AG09309 (cell line): Measurements from ENCODE around the gene NIM1K.
"Not testable (repeated sequence)": the region's sequence is repeated elsewhere in the genome, so short reads cannot be mapped to it uniquely, and the experiment has no call there.

ENCODE experiments used
- DNase-seq: peaks from one replicate; pipeline ENCODE4 v3.0.0-alpha.2; 2010; ENCODE audit warnings: low read depth
- H3K4me3 ChIP-seq: 2 replicates; pipeline ENCODE4 v1.5.1; 2011; ENCODE audit warnings: mild to moderate bottlenecking, low read depth, low read length, moderate library complexity; ENCODE audit not compliant: control insufficient read depth
- TF ChIP-seq, protein P1 (sequence below): IDR thresholded peaks from 2 replicates; pipeline ENCODE4 v1.5.1; 2011; ENCODE audit warnings: mild to moderate bottlenecking, low read depth, low read length, inconsistent platforms; ENCODE audit not compliant: insufficient read depth, control insufficient read depth; ENCODE audit errors: missing control alignments

Gene NIM1K

DNA sequence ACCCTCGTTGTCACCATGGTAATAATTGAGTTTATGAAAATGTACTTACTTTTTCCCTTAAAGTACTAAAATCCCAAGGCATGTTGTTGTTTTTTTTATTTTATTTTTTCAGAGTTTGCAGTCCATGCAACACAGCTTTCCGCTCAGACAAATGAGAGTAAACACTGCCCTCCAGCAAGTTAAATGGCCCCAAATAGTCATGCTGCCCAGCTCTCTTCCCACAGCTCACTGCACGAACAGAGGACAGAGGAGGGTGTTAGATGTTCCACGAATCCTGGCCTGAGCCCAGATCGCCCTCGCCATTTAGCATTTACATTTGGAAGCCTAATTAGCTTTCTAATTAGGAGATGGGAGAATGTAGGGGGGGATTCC lies 1.9 kb downstream of the NIM1K start:
- DNase-seq = no peak
- peak overlapping the region; percentile 58 for H3K4me3 ChIP-seq

DNA sequence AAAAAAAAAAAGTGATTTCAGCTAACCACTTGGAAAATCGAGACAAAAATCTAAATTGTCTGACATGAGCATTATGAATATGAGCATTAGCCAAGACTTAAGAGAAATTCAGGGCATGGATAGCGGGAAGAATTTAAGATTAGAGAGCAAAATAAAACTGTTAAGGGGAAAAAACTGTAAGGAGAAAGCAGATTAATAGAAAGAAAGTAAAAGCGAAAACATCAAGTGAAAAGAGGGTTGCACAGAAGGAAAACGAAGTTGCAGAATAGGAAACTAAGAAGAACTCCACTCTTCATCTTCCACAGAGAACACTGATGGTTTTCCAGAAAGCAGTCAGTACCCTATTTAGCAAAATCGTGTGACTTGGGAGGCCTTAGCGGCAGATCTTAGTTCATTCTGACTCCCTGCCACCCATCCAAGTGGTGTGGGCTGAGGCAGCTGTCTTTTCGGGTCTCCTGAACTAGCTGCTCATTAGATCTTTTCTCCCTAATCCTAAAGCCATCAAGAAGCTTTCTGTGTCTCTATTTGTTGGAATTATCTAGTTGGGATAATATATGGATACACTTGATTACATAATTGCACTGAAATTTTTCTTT lies 3.7 kb downstream of the NIM1K start:
- DNase-seq = no peak
- no peak overlapping the region for H3K4me3 ChIP-seq
- TF ChIP-seq, protein P1, sequence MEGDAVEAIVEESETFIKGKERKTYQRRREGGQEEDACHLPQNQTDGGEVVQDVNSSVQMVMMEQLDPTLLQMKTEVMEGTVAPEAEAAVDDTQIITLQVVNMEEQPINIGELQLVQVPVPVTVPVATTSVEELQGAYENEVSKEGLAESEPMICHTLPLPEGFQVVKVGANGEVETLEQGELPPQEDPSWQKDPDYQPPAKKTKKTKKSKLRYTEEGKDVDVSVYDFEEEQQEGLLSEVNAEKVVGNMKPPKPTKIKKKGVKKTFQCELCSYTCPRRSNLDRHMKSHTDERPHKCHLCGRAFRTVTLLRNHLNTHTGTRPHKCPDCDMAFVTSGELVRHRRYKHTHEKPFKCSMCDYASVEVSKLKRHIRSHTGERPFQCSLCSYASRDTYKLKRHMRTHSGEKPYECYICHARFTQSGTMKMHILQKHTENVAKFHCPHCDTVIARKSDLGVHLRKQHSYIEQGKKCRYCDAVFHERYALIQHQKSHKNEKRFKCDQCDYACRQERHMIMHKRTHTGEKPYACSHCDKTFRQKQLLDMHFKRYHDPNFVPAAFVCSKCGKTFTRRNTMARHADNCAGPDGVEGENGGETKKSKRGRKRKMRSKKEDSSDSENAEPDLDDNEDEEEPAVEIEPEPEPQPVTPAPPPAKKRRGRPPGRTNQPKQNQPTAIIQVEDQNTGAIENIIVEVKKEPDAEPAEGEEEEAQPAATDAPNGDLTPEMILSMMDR = no peak

More for the DNA sequence above, 1.9 kb downstream of the NIM1K start:
- TF ChIP-seq, protein P1 = no peak

DNA sequence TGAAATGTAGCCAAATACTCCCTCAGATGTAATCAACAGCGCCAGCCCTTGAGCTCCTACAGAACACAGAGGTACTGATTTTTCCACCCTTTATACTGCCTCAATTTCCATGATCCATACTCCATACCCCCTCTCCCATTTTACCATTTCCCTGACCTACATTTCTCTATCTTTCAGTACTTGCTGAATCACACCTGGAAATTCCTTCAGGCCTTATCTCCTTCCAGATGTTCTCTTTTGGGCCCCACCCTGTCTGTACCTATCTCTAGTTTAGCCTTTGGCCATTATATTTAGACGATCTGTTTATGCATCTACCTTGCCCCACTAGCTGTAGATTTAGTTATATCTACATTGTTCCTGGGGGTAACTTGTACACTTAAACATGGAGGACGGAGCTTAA lies 5.5 kb downstream of the NIM1K start:
- no peak for DNase-seq
- TF ChIP-seq, protein P1 = no peak
- H3K4me3 ChIP-seq = no peak overlapping the region

DNA sequence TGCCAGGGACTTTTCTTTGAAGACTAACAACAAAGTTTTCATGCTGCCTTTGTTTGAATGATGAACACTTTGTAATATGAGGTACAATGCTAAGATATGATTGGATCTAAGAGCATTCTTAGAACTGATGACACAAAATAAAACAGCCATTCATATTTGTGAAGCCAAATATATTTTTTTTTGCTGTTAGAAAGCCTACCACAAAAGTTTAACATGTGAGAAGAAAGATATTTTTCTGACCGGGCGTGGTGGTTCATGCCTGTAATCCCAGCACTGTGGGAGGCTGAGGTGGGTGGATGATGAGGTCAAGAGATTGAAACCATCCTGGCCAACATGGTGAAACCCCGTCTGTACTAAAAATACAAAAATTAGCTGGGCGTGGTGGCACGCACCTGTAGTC lies 9.4 kb downstream of the NIM1K start:
- not testable (repeated sequence) for H3K4me3 ChIP-seq, DNase-seq

DNA sequence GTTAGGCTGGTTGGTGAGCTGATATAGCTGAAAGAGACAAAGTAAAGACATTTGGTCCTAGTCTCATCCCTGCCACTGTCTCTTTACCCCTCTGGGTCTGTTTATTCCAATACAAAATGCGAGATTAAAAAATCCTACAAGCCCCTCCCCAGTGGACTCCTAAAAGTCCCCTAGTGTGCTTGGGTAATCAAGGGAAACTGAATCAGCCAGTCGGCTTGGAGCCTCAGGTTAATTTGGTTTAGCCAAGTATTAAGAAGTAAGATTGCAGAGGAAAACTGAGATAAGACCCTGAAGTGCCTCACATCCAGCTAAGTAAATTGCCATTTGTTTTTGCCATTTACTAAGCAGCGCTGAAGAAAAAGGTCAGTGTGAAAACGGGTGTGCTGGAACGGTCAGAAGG lies 10.4 kb downstream of the NIM1K start:
- TF ChIP-seq, protein P1 = no peak
- DNase-seq = no peak
- no peak overlapping the region for H3K4me3 ChIP-seq

DNA sequence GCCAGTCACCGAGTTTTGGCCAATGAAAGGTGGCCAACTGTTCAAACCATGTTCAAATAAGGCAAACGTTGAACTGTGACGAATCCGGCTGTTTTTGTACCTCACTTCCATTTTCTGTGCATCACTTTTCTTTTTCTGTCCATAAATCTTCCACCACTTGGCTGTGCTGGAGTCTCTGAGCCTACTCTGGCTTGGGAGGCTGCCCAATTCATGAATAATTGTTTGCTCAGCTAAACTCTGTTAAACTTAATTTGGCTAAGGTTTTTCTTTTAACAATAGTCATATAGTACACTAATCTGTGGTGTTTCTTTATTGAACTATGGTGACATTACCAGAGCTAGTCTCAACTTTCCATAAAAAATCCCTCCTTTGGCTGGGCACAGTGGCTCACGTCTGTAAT lies 11.3 kb downstream of the NIM1K start:
- TF ChIP-seq, protein P1 = no peak
- no peak overlapping the region for H3K4me3 ChIP-seq
- DNase-seq = no peak

DNA sequence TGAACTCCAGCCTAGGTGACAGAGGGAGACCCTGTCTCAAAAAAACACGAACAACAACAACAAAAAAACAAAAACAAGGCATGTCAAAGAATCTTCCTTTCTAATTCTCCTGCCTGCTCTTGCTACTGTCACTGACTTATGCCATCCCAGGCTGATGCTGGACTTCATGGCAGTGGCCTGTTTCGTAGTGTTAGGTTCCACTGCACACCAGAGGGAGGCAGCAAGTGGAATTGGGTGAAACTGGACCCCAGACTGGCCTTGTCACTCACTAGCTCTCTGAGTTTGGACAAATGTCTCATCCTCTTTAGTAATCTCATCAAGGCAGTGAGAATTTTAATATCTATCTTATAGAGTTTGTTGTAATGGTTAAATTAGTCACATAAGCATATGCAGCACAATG lies 12.9 kb downstream of the NIM1K start:
- TF ChIP-seq, protein P1 = no peak
- DNase-seq = no peak
- H3K4me3 ChIP-seq = no peak overlapping the region
